Ecto neural progenitor cell (in vitro differentiated cells): ENCODE measurements around the gene MARCHF2.
A peak's percentile ranks its signal among the peaks of the same experiment; 100 is the strongest.
"Not testable (repeated sequence)": the region's sequence is repeated elsewhere in the genome, so short reads cannot be mapped to it uniquely, and the experiment has no call there.

Source experiments
- DNase-seq: peaks from one replicate; pipeline ENCODE4 v3.0.0-alpha.2; 2018; ENCODE audit warnings: low spot score

Gene MARCHF2, protein sequence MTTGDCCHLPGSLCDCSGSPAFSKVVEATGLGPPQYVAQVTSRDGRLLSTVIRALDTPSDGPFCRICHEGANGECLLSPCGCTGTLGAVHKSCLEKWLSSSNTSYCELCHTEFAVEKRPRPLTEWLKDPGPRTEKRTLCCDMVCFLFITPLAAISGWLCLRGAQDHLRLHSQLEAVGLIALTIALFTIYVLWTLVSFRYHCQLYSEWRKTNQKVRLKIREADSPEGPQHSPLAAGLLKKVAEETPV

DNA sequence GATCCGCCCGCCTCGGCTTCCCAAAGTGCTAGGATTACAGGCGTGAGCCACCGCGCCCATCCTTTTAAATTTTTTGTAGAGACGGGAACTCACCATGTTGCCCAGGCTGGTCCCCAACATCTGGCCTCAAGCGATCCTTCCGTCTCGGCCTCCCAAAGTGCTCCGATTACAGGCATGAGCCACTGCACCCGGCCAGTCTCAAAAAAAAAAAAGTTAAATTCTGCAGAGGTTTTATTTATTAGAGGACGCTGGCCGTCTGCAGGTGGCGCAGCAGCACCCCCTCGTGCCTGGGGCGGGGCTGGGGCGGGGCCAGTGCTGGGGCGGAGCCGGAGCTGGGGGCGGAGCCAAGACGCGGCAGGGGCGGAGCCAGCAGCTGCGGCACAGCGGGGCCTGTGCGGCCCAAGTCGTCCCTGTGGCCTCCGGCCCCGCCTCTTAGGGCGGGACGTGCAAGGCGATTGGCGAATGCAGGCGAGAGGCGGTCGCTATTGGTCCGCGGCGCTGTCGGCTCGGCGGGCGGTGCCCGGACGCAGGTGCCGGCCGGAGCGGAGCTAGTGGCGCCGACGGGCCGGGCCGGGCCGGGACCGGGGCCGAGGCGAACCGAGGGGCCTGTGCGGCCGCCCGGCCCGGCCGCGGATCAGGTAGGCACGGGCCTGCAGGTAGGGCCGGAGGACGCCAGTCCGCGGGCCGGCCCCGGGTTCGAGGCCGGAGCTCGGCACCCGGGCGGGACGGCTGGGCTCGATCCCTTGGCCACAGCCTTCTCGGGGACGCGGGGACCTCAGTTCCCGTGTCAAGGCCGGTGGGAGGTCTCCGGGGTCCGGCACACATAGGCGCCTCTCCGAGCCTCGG lies at the start of gene MARCHF2:
MARCHF2 (plus strand) TSS at position 523 of the 846 bp plus-strand sequence. CDS start 8,536 bp downstream, outside the sequence.
- DNase-seq, result peak; percentile 99

DNA sequence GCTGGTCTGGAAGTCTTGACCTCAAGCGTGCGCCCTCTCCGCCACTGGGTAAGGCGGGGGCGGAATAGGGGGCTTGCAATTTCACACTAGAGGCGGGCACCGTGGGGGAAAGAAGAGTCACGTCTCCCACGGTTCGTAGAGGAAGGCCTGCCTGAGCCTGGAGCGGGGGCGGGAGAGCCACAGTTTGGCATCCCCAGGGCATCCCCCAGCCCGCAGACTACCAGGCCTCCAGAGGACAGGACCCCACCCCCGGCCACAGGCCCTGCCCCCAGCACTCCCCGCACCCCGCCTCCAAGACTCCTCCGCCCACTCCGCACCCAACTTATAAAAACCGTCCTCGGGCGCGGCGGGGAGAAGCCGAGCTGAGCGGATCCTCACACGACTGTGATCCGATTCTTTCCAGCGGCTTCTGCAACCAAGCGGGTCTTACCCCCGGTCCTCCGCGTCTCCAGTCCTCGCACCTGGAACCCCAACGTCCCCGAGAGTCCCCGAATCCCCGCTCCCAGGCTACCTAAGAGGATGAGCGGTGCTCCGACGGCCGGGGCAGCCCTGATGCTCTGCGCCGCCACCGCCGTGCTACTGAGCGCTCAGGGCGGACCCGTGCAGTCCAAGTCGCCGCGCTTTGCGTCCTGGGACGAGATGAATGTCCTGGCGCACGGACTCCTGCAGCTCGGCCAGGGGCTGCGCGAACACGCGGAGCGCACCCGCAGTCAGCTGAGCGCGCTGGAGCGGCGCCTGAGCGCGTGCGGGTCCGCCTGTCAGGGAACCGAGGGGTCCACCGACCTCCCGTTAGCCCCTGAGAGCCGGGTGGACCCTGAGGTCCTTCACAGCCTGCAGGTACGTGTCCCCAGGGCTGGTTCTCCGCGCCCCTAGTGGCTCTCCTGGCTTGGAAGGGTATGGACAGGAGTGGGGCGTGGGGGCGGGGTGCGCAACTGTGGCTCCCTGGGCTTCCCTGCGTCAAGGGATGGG lies 49.0 kb upstream of the MARCHF2 start, which contains the start of gene ANGPTL4:
ANGPTL4 (plus strand) TSS at position 353 of the 969 bp plus-strand sequence; CDS start at position 520, 167 bp downstream.
- peak; percentile 76 for DNase-seq

- DNase-seq, result no peak
Observed at GRCh38 chr19:8366121-8366581, 47.0 kb upstream of the MARCHF2 start.

DNA sequence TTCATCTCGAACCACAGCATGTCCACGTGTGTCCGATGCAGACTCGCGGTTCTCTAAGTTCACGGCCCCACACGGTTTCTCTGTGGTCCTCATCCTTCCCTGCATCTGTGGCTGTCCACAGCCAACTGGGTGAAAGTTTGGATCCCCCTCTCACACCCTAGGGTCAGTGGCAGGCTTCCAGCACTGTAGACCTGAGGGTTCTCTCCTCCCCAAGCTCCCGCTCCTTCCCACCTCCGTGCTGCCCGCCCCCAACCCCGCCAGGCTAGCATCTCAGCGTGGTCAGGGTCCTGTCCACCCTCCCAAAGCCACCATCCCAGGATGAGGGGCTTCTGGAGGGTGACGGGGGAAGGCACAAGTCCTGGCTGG lies 46.2 kb upstream of the MARCHF2 start:
- no peak for DNase-seq

GRCh38 chr19:8367327-8368001 lies 45.6 kb upstream of the MARCHF2 start:
- DNase-seq, result peak; percentile 76

DNA sequence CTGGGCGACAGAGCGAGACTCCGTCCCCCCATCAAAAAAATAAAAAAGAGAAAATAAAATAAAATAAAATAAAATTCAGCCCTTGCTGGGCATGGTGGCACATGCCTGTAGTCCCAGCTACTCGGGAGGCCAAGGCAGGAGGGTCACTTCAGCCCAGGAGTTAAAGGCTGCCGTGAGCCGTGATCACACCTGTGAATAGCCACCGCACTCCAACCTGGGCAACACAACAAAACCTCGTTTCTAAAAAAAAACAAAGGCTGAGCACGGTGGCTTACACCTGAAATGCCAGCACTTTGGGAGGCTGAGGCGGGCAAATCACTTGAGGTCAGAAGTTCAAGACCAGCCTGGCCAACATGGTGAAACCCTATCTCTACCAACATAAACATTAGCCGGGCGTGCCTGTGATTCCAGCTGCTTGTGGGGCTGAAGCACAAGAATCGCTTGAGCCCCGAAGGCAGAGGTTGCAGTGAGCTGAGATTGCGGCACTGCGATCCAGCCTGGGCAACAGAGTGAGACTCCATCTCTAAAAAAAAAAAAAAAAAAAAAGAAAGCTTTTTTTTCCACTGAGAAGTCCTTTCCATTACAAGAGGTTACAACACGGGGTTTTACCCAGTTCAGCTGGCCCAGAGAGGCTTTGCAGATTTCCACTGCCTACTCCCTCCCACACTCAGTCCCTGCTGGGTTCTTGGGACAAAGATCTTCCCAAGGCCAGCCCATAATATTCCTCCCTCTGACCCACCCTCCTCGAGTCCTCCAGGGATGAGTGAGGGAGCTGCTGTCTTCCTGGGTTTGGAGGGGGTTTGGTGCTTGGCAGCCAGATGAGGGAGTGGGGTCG lies 42.7 kb upstream of the MARCHF2 start:
- no peak for DNase-seq

DNA sequence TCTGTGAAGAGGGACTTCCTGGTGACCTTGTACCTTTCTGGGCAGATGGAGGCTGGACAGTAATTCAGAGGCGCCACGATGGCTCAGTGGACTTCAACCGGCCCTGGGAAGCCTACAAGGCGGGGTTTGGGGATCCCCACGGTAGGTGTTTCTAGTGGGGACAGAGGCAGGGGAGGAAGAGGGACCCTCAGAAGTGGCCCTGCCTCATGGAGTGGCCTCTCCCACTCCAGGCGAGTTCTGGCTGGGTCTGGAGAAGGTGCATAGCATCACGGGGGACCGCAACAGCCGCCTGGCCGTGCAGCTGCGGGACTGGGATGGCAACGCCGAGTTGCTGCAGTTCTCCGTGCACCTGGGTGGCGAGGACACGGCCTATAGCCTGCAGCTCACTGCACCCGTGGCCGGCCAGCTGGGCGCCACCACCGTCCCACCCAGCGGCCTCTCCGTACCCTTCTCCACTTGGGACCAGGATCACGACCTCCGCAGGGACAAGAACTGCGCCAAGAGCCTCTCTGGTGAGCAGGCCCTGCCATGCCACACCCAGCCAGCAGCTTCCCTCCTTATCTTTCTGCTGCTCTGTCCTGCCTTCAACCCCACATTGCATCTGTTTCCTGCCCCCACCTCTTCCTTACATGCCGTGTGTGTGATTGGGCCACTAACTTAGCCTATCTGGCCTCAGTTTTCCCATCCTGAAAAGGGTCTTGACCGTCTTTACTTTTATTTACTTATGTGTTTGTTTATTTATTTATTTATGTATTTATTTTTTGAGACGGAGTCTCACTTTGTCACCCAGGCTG lies 41.9 kb upstream of the MARCHF2 start:
- DNase-seq, result no peak

GRCh38 chr19:8373867-8374813 lies 39.0 kb upstream of the MARCHF2 start:
- no peak for DNase-seq

DNA sequence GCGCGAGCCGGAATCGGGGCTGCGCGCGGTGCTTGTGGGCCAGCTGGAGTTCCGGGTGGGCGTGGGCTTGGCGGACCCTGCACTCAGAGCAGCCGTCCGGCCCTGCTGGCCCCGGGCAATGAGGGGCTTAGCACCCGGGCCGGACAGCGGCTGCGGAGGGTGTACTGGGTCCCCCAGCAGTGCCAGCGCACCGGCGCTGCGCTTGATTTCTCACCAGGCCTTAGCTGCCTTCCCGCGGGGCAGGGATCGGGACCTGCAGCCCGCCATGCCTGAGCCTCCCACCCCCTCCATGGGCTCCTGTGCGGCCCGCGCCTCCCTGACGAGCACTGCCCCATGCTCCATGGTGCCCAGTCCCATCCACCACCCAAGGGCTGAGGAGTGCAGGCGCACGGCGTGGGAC lies 37.3 kb upstream of the MARCHF2 start:
- DNase-seq, result not testable (repeated sequence)

DNA sequence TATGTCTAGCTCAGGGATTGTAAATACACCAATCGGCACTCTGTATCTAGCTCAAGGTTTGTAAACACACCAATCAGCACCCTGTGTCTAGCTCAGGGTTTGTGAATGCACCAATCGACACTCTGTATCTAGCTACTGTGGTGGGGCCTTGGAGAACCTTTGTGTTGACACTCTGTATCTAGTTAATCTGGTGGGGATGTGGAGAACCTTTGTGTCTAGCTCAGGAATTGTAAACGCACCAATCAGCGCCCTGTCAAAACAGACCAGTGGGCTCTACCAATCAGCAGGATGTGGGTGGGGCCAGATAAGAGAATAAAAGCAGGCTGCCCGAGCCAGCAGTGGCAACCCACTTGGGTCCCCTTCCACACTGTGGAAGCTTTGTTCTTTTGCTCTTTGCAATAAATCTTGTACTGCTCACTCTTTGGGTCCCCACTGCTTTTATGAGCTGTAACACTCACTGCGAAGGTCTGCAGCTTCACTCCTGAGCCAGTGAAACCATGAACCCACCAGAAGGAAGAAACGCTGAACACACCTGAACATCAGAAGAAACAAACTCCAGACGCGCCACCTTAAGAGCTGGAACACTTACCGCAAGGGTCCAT lies 36.6 kb upstream of the MARCHF2 start:
- not testable (repeated sequence) for DNase-seq

DNA sequence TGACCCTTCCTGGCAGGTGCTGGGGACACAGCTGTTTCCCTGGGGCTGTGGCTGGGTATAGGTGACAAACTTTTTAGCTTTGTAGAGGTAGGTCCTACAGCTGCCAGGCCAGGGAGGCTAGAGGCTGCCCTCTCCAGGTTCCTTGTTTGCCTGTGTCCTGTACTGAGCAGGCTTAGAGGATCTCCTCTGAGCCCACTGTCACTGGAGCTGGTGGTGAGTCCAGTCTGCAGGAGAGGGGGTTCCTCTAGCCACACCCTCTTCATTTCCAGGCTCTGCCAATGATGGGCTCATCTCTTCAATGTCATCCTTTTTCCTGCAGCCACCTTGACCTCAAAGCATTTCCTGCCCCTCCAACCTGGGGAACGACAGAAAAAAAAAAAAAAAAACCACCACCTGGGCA lies 35.5 kb upstream of the MARCHF2 start:
- DNase-seq, result no peak

DNA sequence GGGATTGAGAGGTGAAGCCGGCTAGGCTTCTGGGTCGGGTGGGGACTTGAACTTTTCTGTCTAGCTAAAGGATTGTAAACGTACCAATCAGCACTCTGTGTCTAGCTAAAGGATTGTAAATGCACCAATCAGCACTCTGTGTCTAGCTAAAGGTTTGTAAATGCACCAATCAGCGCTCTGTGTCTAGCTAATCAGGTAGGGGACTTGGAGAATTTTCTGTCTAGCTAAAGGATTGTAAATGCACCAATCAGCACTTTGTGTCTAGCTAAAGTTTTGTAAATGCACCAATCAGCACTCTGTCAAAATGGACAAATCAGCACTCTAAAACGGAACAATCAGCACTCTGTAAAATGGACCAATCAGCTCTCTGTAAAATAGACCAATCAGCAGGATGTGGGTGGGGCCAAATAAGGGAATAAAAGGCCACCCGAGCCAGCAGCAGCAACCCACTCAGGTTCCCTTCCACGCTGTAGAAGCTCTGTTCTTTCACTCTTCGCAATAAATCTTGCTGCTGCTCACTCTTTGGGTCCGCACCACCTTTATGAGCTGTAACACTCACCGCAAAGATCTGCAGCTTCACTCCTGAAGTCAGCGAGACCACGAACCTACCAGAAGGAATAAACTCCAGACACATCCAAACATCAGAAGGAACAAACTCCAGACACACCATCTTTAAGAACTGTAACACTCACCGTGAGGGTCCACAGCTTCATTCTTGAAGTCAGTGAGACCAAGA lies 33.8 kb upstream of the MARCHF2 start:
- DNase-seq, result not testable (repeated sequence)

GRCh38 chr19:8384569-8384968 lies 28.5 kb upstream of the MARCHF2 start:
- not testable (repeated sequence) for DNase-seq

DNA sequence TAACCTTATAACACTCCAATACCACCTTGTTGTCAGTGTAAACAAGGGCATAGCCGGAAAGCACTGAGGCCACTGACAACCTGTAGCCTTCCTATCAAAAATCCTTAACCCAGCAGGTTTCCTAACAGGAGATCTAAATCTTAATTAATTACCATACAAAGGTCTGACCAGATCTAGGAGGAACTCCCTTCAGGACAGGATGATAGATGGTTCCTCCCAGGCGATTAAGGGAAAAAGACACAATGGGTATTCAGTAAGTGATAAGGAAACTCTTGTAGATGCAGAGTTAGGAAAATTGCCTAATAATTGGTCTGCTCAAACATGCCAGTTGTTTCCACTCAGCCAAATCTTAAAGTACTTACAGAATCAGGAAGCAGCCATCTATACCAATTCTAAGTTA lies 28.0 kb upstream of the MARCHF2 start:
- not testable (repeated sequence) for DNase-seq

GRCh38 chr19:8385566-8385965 lies 27.5 kb upstream of the MARCHF2 start:
- not testable (repeated sequence) for DNase-seq

GRCh38 chr19:8386419-8386818 lies 26.7 kb upstream of the MARCHF2 start:
- DNase-seq, result not testable (repeated sequence)

DNA sequence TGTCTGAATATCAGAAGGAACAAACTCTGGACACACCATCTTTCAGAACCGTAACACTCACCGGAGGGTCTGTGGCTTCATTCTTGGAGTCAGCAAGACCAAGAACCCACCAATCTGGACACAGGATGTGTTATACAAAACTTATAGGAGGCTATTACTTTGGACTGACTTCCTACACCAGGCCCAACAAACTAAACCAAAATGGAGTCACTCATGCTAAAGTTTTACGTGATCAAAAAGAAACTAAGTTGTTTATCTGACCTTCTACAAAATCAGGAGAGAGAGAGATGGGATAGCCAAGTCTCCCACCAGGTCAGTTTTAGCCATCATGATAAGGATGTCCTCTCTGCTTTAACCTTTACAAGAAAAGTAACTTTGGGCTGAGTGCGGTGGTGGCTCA lies 26.1 kb upstream of the MARCHF2 start:
- no peak for DNase-seq
